Esophagus muscularis mucosa (tissue), 3 donors: Measurements from ENCODE around the gene INPP5J.

Experiments
- CTCF ChIP-seq, 3 experiments: fragments of 200-600 bp in 2 of 3; fragments of 450-650 bp in 1 of 3; sonication (generic) in 2 of 3; IDR thresholded peaks; one replicate each; pipeline ENCODE4 v1.5.1; 2017 to 2019; ENCODE audit warnings: antibody characterized with exemption in 3 of 3, mild to moderate bottlenecking in 2 of 3, moderate library complexity in 1 of 3
- POLR2A ChIP-seq: fragments of 450-650 bp; IDR thresholded peaks from one replicate; pipeline ENCODE4 v1.6.1; 2017; ENCODE audit warnings: antibody characterized with exemption, moderate library complexity, mild to moderate bottlenecking, low read depth

GRCh38 chr22:31128156-31128555 lies 5.4 kb downstream of the INPP5J start:
- TF ChIP-seq CTCF (IDR thresholded peaks at IDR 0.05) (no peak), POLR2A (no peak)
